Chondrocyte (in vitro differentiated cells): ENCODE measurements around the gene NEK1. TPM values are rescaled to one million over a fixed set of nuclear protein-coding genes. Genes with fewer than 3 reads are reported as not detected.
A peak's percentile ranks its signal among the peaks of the same experiment; 100 is the strongest.

Experiments used
- DNase-seq: peaks from one replicate; pipeline ENCODE4 v3.0.0; 2021; ENCODE audit warnings: mixed read lengths, low spot score
- H3K27ac Mint-ChIP-seq: one replicate; pipeline ENCODE4 v1.8.0; 2021; ENCODE audit warnings: mild to moderate bottlenecking, moderate library complexity, mixed read lengths; ENCODE audit not compliant: unreplicated experiment
- H3K27me3 Mint-ChIP-seq: 2 replicates; pipeline ENCODE4 v1.8.0; 2021; ENCODE audit warnings: low read depth, mixed read lengths
- H3K36me3 Mint-ChIP-seq: 2 replicates; pipeline ENCODE4 v1.8.0; 2021; ENCODE audit warnings: low read depth, mixed read lengths
- H3K4me1 Mint-ChIP-seq: 2 replicates; pipeline ENCODE4 v1.8.0; 2021; ENCODE audit warnings: low read depth, mild to moderate bottlenecking, mixed read lengths
- H3K4me3 Mint-ChIP-seq: one replicate; pipeline ENCODE4 v1.8.0; 2021; ENCODE audit warnings: mild to moderate bottlenecking, moderate library complexity, mixed read lengths; ENCODE audit not compliant: unreplicated experiment
- H3K9me3 Mint-ChIP-seq: 2 replicates; pipeline ENCODE4 v1.8.0; 2021; ENCODE audit warnings: low read depth, mixed read lengths
- total RNA-seq: library from RNA; stranded (reverse); gene quantifications from 3 replicates; pipeline ENCODE4 v1.2.1, GENCODE V29; 2021
- TF ChIP-seq, protein P1 (sequence below): fragments of 200-600 bp; sonication (generic); IDR thresholded peaks from 2 replicates; pipeline ENCODE4 v1.5.0; 2021; ENCODE audit warnings: antibody characterized with exemption, mild to moderate bottlenecking, moderate library complexity

Gene NEK1
- total RNA-seq, 1 donor from 2014 or later = 13.7 TPM

DNA sequence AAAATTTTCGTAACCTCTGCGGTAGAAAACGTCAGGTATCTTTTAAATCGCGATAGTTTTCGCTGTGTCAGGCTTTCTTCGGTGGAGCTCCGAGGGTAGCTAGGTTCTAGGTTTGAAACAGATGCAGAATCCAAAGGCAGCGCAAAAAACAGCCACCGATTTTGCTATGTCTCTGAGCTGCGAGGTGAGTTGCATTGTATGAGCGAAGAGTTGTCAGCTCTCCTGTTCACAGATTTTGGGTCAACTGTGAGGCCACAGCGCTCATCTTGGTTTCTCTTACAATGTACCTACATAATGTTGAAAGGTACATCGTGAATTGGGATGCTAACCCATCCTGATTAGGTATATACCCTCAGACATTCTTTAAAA, 8.5 kb upstream of the NEK1 start:
- Mint-ChIP-seq H3K27me3 (no peaks in the 10 kb centered on the region), H3K27ac (peak overlapping the region; percentile 100), H3K9me3 (no peaks in the 10 kb centered on the region), H3K4me1 (peaks cover 36% of the 10 kb centered on the region), H3K4me3 (peak overlapping the region; percentile 93), H3K36me3 (no peaks in the 10 kb centered on the region)
- TF ChIP-seq, protein P1, sequence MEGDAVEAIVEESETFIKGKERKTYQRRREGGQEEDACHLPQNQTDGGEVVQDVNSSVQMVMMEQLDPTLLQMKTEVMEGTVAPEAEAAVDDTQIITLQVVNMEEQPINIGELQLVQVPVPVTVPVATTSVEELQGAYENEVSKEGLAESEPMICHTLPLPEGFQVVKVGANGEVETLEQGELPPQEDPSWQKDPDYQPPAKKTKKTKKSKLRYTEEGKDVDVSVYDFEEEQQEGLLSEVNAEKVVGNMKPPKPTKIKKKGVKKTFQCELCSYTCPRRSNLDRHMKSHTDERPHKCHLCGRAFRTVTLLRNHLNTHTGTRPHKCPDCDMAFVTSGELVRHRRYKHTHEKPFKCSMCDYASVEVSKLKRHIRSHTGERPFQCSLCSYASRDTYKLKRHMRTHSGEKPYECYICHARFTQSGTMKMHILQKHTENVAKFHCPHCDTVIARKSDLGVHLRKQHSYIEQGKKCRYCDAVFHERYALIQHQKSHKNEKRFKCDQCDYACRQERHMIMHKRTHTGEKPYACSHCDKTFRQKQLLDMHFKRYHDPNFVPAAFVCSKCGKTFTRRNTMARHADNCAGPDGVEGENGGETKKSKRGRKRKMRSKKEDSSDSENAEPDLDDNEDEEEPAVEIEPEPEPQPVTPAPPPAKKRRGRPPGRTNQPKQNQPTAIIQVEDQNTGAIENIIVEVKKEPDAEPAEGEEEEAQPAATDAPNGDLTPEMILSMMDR = no peak
- no peak for DNase-seq

DNA sequence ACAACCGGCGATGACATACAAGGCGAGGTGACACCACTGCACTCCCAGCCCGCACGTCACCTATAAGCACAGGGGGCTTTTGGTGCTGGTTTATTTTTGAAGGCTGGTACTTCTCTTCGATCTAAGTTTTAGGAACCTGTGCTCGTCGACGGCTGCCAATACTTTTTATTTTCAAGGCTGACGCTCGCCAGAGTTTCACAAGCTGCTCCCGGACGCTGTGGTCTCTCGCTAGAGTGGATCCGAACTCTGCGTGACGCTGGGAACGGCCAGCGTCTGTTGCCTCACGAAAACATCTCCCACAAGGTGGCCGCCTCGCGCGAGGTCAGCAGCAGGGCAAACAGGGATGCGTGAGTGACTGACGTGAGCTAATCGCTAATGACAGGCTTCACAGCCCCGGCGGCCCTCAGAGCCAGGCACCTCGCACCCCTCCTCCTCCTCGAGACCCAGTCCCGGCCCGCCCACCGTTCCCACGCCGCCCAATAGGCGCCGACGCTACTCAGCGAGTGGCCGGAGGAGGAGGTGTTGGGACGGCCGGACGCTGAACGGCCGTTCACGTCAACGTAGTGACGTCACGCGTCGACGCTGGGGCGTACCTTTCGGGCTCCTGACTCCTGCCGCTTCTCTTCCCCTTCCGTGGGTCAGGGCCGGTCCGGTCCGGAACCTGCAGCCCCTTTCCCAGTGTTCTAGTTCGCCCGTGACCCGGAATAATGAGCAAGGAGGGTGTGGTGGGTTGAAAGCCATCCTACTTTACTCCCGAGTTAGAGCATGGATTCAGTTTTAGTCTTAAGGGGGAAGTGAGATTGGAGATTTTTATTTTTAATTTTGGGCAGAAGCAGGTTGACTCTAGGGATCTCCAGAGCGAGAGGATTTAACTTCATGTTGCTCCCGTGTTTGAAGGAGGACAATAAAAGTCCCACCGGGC, 7.8 kb upstream of the NEK1 start, which contains the start of gene CLCN3:
Gene CLCN3, plus strand, starts transcription at position 621 of the 922 bp plus-strand sequence. CDS start 15,351 bp downstream, outside the sequence.
- peak; percentile 99 for DNase-seq
- Mint-ChIP-seq H3K4me1 (peaks cover 36% of the 10 kb centered on the region), H3K27me3 (no peaks in the 10 kb centered on the region), H3K27ac (peak within 1 kb of the TSS; percentile 100), H3K9me3 (no peaks in the 10 kb centered on the region), H3K36me3 (no peaks in the 10 kb centered on the region), H3K4me3 (peak within 1 kb of the TSS; percentile 93)
- TF ChIP-seq, protein P1 = no peak

DNA sequence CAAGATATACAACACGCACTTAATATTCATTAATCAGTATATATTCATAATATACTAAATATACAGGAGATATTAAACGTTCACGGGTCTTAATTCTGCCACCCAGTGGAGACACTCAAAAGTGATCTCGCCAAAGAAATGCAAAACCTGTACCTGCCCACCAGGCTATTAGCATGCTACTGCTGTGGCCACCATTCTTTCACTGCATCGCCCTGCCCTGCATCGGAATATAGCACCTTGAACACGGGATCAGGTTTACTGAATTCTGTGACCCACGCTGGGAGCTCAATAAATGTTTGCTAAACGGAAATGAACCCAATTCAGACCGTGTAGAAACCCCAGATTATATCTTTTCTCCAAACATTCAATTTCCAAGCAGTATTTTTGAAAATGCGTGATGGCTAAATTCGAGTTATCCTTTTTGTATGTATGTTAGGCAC, 7.2 kb upstream of the NEK1 start:
- TF ChIP-seq, protein P1 = peak; percentile 82
- Mint-ChIP-seq H3K27ac (peak overlapping the region; percentile 100), H3K36me3 (no peaks in the 10 kb centered on the region), H3K9me3 (no peaks in the 10 kb centered on the region), H3K27me3 (no peaks in the 10 kb centered on the region), H3K4me1 (peaks cover 36% of the 10 kb centered on the region), H3K4me3 (peak overlapping the region; percentile 93)
- DNase-seq = no peak

DNA sequence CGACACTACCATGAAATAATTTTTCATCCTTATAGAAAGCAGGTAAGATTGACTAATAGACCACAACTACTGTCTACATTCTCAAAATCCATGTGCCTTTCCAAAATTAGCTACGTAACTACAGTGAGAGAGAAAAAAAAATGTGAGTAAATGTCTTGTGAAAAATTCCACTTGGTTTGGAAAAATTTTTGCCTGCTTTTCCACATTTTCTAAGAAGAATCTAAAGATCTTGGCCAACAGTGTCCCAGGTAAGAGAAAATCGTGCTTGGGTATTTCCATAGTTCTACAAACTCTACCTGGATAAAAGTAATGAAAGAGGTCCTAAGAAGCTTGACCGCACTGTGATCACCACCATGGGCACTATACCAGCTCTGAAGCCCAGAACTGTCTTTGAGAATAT, 6.6 kb upstream of the NEK1 start:
- H3K9me3 Mint-ChIP-seq = no peaks in the 10 kb centered on the region
- no peaks in the 10 kb centered on the region for H3K27me3 Mint-ChIP-seq
- no peaks in the 10 kb centered on the region for H3K36me3 Mint-ChIP-seq
- no peak overlapping the region for H3K27ac Mint-ChIP-seq
- H3K4me3 Mint-ChIP-seq = peak overlapping the region; percentile 11
- no peak for DNase-seq
- TF ChIP-seq, protein P1 = no peak
- H3K4me1 Mint-ChIP-seq = peaks cover 36% of the 10 kb centered on the region

DNA sequence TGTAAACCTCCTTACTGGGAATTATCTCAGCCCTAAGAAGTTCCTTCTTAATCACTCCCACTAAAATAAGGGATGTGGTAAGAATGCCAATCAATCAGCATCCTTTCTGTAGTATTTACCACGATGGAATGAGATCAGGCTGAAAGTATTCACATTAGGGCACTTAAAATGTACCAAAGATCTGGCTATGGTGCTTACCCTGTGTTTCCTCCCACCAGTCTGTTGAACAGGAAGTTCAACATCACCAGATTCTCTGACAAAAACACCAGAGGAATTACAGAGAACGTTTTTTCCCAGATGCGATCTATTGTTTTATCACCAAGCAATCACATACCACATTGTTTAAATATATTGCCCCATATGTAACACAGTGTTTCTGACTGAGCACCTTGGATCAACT, 5.9 kb upstream of the NEK1 start:
- TF ChIP-seq, protein P1 = no peak
- H3K27me3 Mint-ChIP-seq = no peaks in the 10 kb centered on the region
- DNase-seq = no peak
- no peaks in the 10 kb centered on the region for H3K36me3 Mint-ChIP-seq
- no peak overlapping the region for H3K27ac Mint-ChIP-seq
- H3K4me3 Mint-ChIP-seq = no peak overlapping the region
- H3K9me3 Mint-ChIP-seq = no peaks in the 10 kb centered on the region
- H3K4me1 Mint-ChIP-seq = peaks cover 35% of the 10 kb centered on the region
